Esophagus mucosa (tissue), 1 donor: Measurements from ENCODE around the gene PLXNA3. TPM values are rescaled to one million over a fixed set of nuclear protein-coding genes. Genes with fewer than 3 reads are reported as not detected.

Experiments used
- ATAC-seq: fragments of 200-7000 bp; cut with Tn5 transposase; one replicate; pipeline ENCODE4 v1.9.1; 2020
- total RNA-seq: library from RNA; stranded (reverse); gene quantifications from one replicate; pipeline ENCODE4 v1.2.4, GENCODE V29; 2023
- donor health status: DM: yes; HTN: yes; CAD: no.

PLXNA3 gene
- total RNA-seq, 1 donor from 2014 or later, result 7.1 TPM

- ATAC-seq, result no peak
Measured at GRCh38 chrX:154460326-154460725, 2.2 kb downstream of the PLXNA3 start.

GRCh38 chrX:154462396-154462795, 4.3 kb downstream of the PLXNA3 start:
- no peak for ATAC-seq

GRCh38 chrX:154463611-154464220, 5.6 kb downstream of the PLXNA3 start:
- ATAC-seq, result no peak

- no peak for ATAC-seq
Measured at GRCh38 chrX:154464806-154465365, 6.8 kb downstream of the PLXNA3 start.

- no peak for ATAC-seq
Measured at GRCh38 chrX:154465601-154466000, 7.5 kb downstream of the PLXNA3 start.

GRCh38 chrX:154466036-154466435, 8.0 kb downstream of the PLXNA3 start:
- no peak for ATAC-seq

GRCh38 chrX:154466907-154467306, 8.8 kb downstream of the PLXNA3 start:
- ATAC-seq, result no peak

GRCh38 chrX:154467556-154467955, 9.5 kb downstream of the PLXNA3 start:
- no peak for ATAC-seq

GRCh38 chrX:154468217-154468616, 10.1 kb downstream of the PLXNA3 start:
- ATAC-seq, result no peak

GRCh38 chrX:154469114-154469513, 11.0 kb downstream of the PLXNA3 start:
- ATAC-seq, result no peak

GRCh38 chrX:154469880-154470279, 11.8 kb downstream of the PLXNA3 start:
- no peak for ATAC-seq

GRCh38 chrX:154470434-154470833, 12.4 kb downstream of the PLXNA3 start:
- no peak for ATAC-seq

- no peak for ATAC-seq
Measured at GRCh38 chrX:154470914-154471568, 13.0 kb downstream of the PLXNA3 start.

GRCh38 chrX:154471839-154472684, 14.0 kb downstream of the PLXNA3 start:
- ATAC-seq, result no peak

- peak; percentile 21 for ATAC-seq
Measured at GRCh38 chrX:154472685-154473632, 14.9 kb downstream of the PLXNA3 start.

GRCh38 chrX:154473683-154474082, 15.6 kb downstream of the PLXNA3 start:
- ATAC-seq, result no peak

GRCh38 chrX:154476821-154477220, 18.7 kb downstream of the PLXNA3 start:
- ATAC-seq, result no peak

- no peak for ATAC-seq
Measured at GRCh38 chrX:154477891-154478477, 19.9 kb downstream of the PLXNA3 start.

GRCh38 chrX:154478728-154479622, 20.9 kb downstream of the PLXNA3 start, which contains the start of gene LAGE3:
TSS of gene LAGE3 (minus strand) at chrX:154479281. CDS start at chrX:154478915, 366 bp downstream.
- ATAC-seq, result peak; percentile 97

GRCh38 chrX:154481195-154481594, 23.1 kb downstream of the PLXNA3 start:
- ATAC-seq, result no peak
